Measurements from ENCODE around the gene VPS35. TPM values are rescaled to one million over a fixed set of nuclear protein-coding genes. Genes with fewer than 3 reads are reported as not detected.

Gene VPS35
- total and polyA plus RNA-seq, 2 of the 13 experiments (the other 11 are each of a cell fraction or from before 2014, with no cell fraction given): 30.7 to 136 TPM

DNA sequence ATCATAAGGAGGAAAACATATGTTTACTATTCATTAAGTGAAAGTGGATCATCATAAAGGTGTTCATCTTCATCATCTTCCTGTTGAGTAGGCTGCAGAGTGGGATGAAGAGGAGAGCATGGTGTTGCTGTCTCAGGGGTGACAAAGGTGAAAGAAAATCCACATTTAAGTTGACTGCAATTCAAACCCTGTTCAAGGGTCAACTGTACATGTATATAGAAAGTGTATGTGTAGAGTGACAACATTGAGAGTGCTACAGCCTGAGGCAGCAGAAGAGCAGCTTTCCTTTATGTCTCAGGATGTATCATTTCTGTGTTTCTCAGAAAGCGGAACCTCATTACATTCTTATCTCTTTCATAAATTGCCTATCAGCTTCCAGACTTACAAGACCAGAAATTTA lies 17.7 kb upstream of the VPS35 start:
- H3K4me3 ChIP-seq (replicated peaks in 1 of 3; ENCODE audit: insufficient read depth in 1 of 3, low read depth in 2 of 3, low read length in 3 of 3): no peak overlapping the region
- H2AFZ ChIP-seq (ENCODE audit: low read length): no peak overlapping the region
- no peak for TF ChIP-seq SIN3B (IDR thresholded peaks at IDR 0.05; ENCODE audit: low read length)
- 0 out of 2 replicates have a peak, but pooled peaks have one; percentile 19 for TF ChIP-seq HNF4A (CRISPR knock-in tag; IDR thresholded peaks at IDR 0.05)
- TF ChIP-seq, protein P1, sequence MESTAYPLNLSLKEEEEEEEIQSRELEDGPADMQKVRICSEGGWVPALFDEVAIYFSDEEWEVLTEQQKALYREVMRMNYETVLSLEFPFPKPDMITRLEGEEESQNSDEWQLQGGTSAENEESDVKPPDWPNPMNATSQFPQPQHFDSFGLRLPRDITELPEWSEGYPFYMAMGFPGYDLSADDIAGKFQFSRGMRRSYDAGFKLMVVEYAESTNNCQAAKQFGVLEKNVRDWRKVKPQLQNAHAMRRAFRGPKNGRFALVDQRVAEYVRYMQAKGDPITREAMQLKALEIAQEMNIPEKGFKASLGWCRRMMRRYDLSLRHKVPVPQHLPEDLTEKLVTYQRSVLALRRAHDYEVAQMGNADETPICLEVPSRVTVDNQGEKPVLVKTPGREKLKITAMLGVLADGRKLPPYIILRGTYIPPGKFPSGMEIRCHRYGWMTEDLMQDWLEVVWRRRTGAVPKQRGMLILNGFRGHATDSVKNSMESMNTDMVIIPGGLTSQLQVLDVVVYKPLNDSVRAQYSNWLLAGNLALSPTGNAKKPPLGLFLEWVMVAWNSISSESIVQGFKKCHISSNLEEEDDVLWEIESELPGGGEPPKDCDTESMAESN (CRISPR knock-in tag; conservative IDR thresholded peaks at IDR 0.05): no peak
- ChIA-PET POLR2A (no interaction called here), CTCF (ENCODE audit: low intra/inter-chr PET ratio, low total read pairs) (no interaction called here)
- H3K9me3 ChIP-seq (ENCODE audit: low read length): no peaks in the 10 kb centered on the region
- intact Hi-C loops (cut with micrococcal nuclease; ENCODE audit: unreplicated experiment) (no loop called here), in situ Hi-C loops (cut with HindIII; ENCODE audit: extremely low pct_ligation_motif_present, low pct_unique_long_range_greater_than_20kb) (no loop called here)
- H4K20me1 ChIP-seq (ENCODE audit: insufficient read depth, low read length): no peaks in the 10 kb centered on the region
- no peak for DNase-seq (ENCODE audit: low spot score)
- no peak overlapping the region for H3K4me2 ChIP-seq (ENCODE audit: low read depth, low read length)
- peaks cover 17% of the 10 kb centered on the region for H3K4me1 ChIP-seq (ENCODE audit: insufficient read depth, low read length)
- WGBS (ENCODE audit: low lambda C conversion rate): 0% methylated on average over 1 of the region's 1 CpG
- H3K27me3 ChIP-seq (ENCODE audit: control insufficient read depth in 1 of 2, insufficient read depth in 2 of 2, low read length in 2 of 2): no peaks in the 10 kb centered on the region
- H3K79me2 ChIP-seq (ENCODE audit: insufficient read depth, low read length): no peaks in the 10 kb centered on the region
- no peaks in the 10 kb centered on the region for H3K36me3 ChIP-seq (replicated peaks in 1 of 2; ENCODE audit: control insufficient read depth in 1 of 2, insufficient read depth in 2 of 2, low read length in 2 of 2)
- ATAC-seq: peak; percentile 66
- no peak overlapping the region for H3K27ac ChIP-seq (ENCODE audit: extremely low read length, insufficient read depth, low read length)
- H3K9ac ChIP-seq (ENCODE audit: insufficient read depth, low read depth, low read length): no peak overlapping the region
- FAIRE-seq: no peak
- no TSS peak for BruUV-seq (replicated peaks)

GRCh38 chr16:46702030-46702429 lies 13.1 kb upstream of the VPS35 start:
- no peaks in the 10 kb centered on the region for H3K27me3 ChIP-seq (ENCODE audit: control insufficient read depth in 1 of 2, insufficient read depth in 2 of 2, low read length in 2 of 2)
- intact Hi-C loops (cut with micrococcal nuclease; ENCODE audit: unreplicated experiment) (no loop called here), in situ Hi-C loops (cut with HindIII; ENCODE audit: extremely low pct_ligation_motif_present, low pct_unique_long_range_greater_than_20kb) (no loop called here)
- H3K36me3 ChIP-seq (replicated peaks in 1 of 2; ENCODE audit: control insufficient read depth in 1 of 2, insufficient read depth in 2 of 2, low read length in 2 of 2): peaks cover 6 to 10% of the 10 kb centered on the region in 2 experiments; a peak in 4 of 5 replicates
- H4K20me1 ChIP-seq (ENCODE audit: insufficient read depth, low read length): no peaks in the 10 kb centered on the region
- no peak overlapping the region for H3K27ac ChIP-seq (ENCODE audit: extremely low read length, insufficient read depth, low read length)
- ChIA-PET POLR2A (no interaction called here), CTCF (ENCODE audit: low intra/inter-chr PET ratio, low total read pairs) (no interaction called here)
- TF ChIP-seq, protein P2, sequence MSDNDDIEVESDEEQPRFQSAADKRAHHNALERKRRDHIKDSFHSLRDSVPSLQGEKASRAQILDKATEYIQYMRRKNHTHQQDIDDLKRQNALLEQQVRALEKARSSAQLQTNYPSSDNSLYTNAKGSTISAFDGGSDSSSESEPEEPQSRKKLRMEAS (IDR thresholded peaks at IDR 0.05): no peak
- TF ChIP-seq ZMYM2 (CRISPR knock-in tag; IDR thresholded peaks at IDR 0.05): no peak
- no peak for TF ChIP-seq IKZF4 (CRISPR knock-in tag; IDR thresholded peaks at IDR 0.05; ENCODE audit: borderline replicate concordance, low read depth, not compliant biosample characterization)
- no peak for TF ChIP-seq REXO4 (CRISPR knock-in tag; IDR thresholded peaks at IDR 0.05; ENCODE audit: borderline replicate concordance)
- TF ChIP-seq ZFAT (CRISPR knock-in tag; conservative IDR thresholded peaks at IDR 0.05): no peak
- TF ChIP-seq MEIS2 (CRISPR knock-in tag; IDR thresholded peaks at IDR 0.05): no peak
- no peak for TF ChIP-seq RAD51 (IDR thresholded peaks at IDR 0.05; ENCODE audit: borderline replicate concordance)
- TF ChIP-seq ADNP (CRISPR knock-in tag; IDR thresholded peaks at IDR 0.05): no peak
- no peak for TF ChIP-seq ZBTB26 (CRISPR knock-in tag; IDR thresholded peaks at IDR 0.05; ENCODE audit: borderline replicate concordance)
- no peak for TF ChIP-seq ZKSCAN8 (CRISPR knock-in tag; IDR thresholded peaks at IDR 0.05; ENCODE audit: borderline replicate concordance)
- TF ChIP-seq ZNF703 (CRISPR knock-in tag; IDR thresholded peaks at IDR 0.05; ENCODE audit: borderline replicate concordance): no peak
- no peak for TF ChIP-seq RNF2 (conservative IDR thresholded peaks at IDR 0.05; ENCODE audit: low read depth)
- no peak for TF ChIP-seq ZBTB1 (CRISPR knock-in tag; IDR thresholded peaks at IDR 0.05; ENCODE audit: borderline replicate concordance)
- TF ChIP-seq RELA (CRISPR knock-in tag; IDR thresholded peaks at IDR 0.05): no peak
- H3K4me3 ChIP-seq (replicated peaks in 1 of 3; ENCODE audit: insufficient read depth in 1 of 3, low read depth in 2 of 3, low read length in 3 of 3): no peak overlapping the region
- no peak for FAIRE-seq
- peaks cover 8% of the 10 kb centered on the region for H3K4me1 ChIP-seq (ENCODE audit: insufficient read depth, low read length)
- BruUV-seq (replicated peaks): no TSS peak
- no peak for ATAC-seq
- H2AFZ ChIP-seq (ENCODE audit: low read length): no peak overlapping the region
- WGBS (ENCODE audit: low lambda C conversion rate): 89% methylated on average over 2 of the region's 2 CpGs
- no peaks in the 10 kb centered on the region for H3K79me2 ChIP-seq (ENCODE audit: insufficient read depth, low read length)
- no peak overlapping the region for H3K4me2 ChIP-seq (ENCODE audit: low read depth, low read length)
- H3K9me3 ChIP-seq (ENCODE audit: low read length): no peaks in the 10 kb centered on the region
- DNase-seq (ENCODE audit: low spot score): no peak
- H3K9ac ChIP-seq (ENCODE audit: insufficient read depth, low read depth, low read length): no peak overlapping the region
